HG02678 (cell line): ENCODE results near the gene NAA20.

Source experiments
- ATAC-seq: cut with Tn5 transposase; IDR thresholded peaks from one replicate; pipeline ENCODE4 v1.9.1; 2021; ENCODE audit warnings: mild to moderate bottlenecking, moderate library complexity; ENCODE audit not compliant: unreplicated experiment

The NAA20 gene

GRCh38 chr20:20018366-20018765 is 1.2 kb downstream of the NAA20 start:
- ATAC-seq, result no peak

- no peak for ATAC-seq
These were observed 2.0 kb downstream of the NAA20 start for GRCh38 chr20:20019123-20019522.

DNA sequence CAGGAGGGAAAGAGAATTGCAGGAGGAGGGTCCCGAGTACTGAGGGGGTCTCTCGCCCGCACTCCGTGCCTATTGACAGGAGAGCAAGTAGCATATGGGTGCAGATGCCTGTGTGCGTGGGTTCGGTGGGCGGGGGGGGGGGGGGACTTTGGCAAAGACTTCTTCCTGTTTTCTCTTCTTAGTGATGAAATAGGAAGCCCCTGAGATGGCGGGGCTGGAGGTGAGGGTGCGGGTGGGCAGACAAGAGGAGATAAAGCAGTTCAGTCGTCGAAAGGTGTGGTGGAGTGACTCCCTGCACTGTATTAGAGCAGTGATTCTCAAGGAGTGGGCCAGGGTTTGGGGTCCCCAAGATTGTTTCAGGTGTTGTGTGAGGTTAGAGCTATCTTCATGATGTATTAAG is 3.7 kb downstream of the NAA20 start:
- no peak for ATAC-seq

- ATAC-seq, result no peak
These were observed 4.7 kb downstream of the NAA20 start for GRCh38 chr20:20021835-20022234.

GRCh38 chr20:20022498-20022897 is 5.3 kb downstream of the NAA20 start:
- ATAC-seq, result peak; percentile 70

DNA sequence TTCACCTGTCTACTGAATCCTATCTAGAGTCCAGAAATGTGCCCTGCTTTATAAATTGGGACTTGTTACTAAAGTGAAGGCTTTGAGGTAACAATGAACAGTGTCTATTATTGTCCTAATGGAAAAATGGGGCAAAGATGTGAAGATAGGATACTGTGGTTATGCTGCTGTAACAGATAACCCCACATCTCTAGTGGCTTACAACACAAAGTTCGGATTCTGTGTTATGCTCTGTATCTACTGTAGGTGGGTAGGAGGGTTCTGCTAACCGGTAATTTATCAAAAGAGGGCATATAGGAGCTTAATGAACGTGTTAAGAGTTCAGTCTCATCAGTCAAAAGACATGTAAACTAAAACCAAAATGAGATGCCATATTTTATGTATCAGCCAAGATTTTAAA is 6.2 kb downstream of the NAA20 start:
- no peak for ATAC-seq

DNA sequence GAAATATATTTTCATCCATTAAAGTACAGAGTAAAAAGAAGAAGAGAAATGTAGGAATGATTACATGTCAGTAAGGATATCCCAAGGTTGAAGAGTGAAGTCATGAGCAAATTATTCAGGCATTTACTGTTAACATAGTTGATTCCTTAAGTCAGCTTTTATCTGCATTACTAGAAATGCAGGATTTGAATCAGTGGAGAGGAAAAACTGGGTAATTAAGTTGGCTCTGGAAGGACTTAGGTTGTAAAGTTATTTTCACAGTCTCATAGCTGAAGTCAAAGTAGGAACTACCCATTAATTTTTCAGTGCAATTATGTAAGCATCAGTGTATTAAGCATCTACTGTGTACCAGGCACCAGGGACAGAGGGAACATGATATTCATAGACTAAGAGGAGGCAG is 7.8 kb downstream of the NAA20 start:
- ATAC-seq, result no peak

- ATAC-seq, result no peak
These were observed 10.1 kb downstream of the NAA20 start for GRCh38 chr20:20027284-20027683.

DNA sequence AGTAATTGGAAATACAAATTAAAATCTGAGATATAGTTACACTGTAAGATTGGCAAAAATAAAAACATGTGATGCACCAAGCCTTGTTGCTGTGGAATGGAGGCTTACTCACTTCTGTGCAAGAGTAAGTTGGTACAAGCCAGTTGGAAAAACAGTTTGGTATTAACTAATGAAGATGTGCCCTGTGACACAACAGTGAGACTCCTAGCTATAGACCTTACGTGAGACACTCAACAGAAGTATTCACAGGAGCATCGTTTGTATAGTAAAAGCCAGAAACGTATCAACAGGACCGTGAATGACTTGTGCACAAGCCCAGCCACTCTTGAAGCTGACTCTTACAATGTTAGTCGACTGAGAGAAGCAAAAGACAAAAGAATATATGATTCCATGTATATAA is 14.6 kb downstream of the NAA20 start:
- no peak for ATAC-seq

- no peak for ATAC-seq
These were observed 17.3 kb downstream of the NAA20 start for GRCh38 chr20:20034486-20034885.

DNA sequence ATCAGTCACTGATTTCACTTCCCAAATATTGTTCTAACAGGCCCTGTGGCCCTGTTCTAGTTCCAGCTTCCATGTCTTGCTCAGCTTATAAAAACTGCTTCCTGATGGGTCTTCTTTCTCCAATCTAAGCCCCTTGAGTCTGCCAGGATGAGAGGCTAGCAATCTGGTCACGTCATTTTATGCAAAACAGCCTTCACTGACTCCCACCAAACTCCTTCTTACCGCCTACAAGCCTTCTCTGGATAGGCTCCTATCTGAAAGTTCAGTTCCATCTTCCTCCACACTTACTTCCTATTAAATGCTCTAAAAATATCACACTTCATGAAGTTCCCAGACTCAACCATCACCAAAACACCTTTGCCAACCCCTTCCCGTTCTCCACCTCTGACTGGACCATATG is 19.6 kb downstream of the NAA20 start:
- no peak for ATAC-seq

- no peak for ATAC-seq
These were observed 20.8 kb downstream of the NAA20 start for GRCh38 chr20:20037960-20038359.

- ATAC-seq, result no peak
These were observed 21.4 kb downstream of the NAA20 start for GRCh38 chr20:20038586-20038985.

DNA sequence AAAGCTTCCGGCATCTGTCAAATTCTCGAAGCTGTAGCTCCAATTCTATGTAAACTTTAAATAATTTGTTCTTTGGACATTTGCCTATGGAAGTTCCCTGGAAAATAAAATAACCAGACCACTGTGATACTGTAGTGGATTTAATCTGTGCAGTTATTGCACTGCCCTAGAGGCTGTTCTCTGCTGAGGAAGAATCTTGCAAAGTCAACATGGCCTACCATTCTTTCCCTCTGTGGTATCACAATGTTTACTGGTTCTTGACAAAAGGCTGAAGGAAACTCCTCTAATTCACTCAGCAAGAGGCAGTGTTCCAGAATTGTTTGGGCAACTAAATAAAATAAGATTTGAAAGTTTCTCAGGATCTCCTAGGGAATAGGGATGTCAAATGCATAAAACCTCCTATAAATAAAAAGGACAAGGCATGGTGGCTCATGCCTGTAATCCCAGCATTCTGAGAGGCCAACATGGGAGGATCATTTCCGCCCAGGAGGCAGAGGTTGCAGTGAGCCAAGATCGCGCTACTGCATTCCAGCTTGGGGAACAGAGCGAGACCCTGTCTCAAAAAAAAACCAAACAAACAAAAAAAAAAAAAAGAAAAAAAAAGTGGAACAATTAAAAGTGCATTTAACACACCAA is 22.7 kb downstream of the NAA20 start:
- no peak for ATAC-seq

GRCh38 chr20:20051767-20052073 is 34.6 kb downstream of the NAA20 start:
- ATAC-seq, result peak; percentile 15

DNA sequence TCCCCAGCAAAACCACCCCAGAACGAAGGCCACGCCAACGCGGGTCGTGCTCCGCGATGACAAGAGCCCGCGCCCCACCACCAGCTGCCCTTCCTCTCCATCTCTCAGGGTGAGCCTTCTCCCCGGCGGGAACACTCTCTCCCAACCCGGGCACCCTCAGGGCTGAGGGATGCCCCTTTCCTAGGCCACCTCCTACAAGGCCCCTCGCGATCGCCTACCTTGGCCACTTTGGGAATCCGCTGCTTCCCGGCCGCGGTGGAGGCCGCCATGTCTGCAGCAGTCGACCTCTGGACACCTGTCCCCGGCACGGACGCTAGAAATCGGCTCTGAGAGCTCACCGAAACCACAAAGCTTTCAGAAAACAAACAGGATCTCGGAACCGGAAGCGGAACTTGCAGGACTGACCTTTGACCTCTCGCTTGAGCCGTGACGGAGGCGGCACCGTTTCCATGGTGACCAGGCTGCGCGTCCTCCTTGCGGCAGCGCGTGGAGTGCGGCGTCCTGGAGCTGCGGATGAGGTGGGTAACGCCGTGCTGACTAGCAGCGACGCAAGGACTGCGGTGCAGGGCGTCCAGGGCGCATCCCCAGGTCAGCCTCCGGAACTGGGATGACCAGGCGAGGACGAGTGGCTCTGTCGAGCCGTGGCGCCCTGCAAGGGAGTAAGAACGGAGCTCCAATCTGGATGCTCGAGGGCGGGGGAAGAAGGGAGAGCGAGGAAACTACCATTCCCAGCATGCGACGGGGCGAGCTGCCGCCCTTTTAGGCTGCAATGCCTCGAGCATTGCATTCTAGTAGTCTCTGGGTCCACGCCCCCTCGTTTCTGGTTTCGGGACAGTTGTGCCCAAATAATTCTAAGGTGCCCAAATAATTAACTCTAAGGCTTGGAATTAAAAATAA is 35.2 kb downstream of the NAA20 start, which contains the start of the genes CFAP61 and CRNKL1:
Gene CFAP61 (plus strand): TSS at position 459 of the 897 bp plus-strand sequence. CDS start 4,122 bp downstream, outside the sequence.
Gene CRNKL1 (minus strand): TSS at position 393 of the 897 bp plus-strand sequence. CDS start 124 bp downstream, at position 269.
- peak; percentile 93 for ATAC-seq

DNA sequence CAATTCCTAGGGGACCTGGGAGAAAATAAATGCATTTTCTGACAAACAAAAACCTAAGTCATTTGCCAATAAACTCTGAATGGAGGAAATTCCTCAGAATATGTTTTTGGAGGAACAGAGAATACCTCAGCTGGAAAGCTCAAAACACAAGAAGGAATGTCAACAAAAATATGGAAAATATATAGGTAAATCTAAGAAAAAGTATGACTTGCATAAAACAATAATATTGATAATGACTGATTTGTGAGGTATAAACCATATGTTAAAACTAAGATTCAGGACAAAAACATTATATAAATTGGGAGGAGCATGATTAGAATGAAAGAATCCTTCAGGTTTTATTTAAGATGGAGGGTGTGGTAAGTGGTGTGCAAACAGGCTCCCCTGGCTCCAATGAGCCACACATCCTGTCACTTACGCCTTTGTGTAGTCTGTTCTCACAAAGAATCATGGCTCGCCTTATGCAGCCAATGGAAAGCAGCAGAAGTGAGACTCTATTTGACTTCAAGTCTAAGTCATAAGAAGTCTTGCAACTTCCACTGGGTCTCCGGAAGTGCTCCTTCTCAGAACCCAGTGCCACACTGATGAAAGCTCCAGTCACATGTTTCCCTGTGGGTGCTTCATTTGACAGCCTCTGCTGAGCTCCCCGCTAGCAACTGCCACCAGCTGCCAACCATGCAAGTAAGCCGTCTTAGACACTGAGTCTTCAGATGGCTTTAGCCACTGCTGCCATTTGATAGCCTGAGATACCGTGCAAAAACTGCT is 43.3 kb downstream of the NAA20 start:
- no peak for ATAC-seq

DNA sequence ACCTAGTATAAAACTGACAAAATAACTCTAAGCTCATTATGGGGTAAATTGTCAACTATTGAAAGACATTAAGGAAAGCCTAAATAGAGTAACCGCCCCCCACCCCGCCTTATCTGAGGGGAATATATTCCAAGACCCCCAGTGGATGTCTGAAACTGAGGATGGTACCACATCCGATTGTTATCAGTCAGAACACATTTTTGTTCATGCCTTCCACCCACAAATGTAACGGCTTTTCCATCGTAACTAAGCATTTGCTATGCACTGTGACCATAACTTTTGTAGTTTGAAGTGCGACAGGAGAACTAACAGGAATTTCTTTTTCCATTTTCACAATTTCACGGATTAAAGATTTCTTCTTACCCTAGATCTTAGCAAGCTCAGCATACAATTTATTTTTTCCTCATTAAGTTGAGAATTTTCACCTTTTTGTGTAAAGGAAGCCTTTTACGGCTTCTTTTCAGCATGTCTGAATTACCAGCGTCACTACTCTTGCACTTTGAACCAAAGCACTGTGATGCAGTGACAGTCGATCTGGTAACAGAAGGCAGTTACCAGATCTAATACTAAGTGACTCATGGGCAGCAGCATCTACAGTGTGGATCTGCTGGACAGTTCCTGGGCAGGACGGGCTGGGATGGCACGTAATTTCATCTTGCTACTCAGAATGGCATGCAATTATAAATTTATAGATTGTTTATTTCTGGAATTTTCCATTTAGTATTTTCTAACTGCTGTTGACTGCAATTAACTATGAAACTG is 47.0 kb downstream of the NAA20 start:
- no peak for ATAC-seq

DNA sequence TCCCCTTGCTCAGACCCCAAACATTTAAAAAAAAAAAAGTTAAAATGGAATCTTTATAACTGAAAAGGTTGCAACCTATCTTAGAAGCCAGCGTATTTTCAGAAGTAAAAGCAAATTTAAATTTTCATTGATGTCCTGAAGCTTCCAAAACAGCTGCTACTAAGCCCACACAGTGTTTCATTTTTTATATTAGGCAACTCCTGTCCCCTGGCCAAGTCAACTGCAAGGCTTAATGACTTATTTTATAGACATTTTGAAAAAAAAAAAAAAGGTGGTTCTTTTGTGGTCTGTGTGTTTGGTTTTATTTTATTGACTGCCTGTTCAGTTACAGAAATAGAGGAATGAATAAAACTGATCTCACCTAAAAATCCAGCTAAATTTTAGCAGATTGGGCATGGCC is 48.2 kb downstream of the NAA20 start:
- no peak for ATAC-seq

- no peak for ATAC-seq
These were observed 53.9 kb downstream of the NAA20 start for GRCh38 chr20:20070871-20071726.
